Cardiac muscle cell (in vitro differentiated cells and primary cell): Measurements from ENCODE around the gene MCM9. TPM values are rescaled to one million over a fixed set of nuclear protein-coding genes. Genes with fewer than 3 reads are reported as not detected.

Experiments used
- DNase-seq, 2 donors: peaks; one replicate each; pipeline versions ENCODE4 v3.0.0 to v3.0.0-alpha.2; 2010 to 2017; ENCODE audit warnings: low read depth in 1 of 2, low spot score in 1 of 2
- H3K27ac ChIP-seq: fragments of 200-600 bp; sonication (generic); 2 replicates; pipeline ENCODE4 v1.5.1; 2016
- H3K27me3 ChIP-seq: fragments of 200-600 bp; sonication (generic); 2 replicates; pipeline ENCODE4 v1.6.0; 2016; ENCODE audit warnings: control low read depth
- H3K36me3 ChIP-seq: fragments of 200-600 bp; sonication (generic); 2 replicates; pipeline ENCODE4 v1.5.1; 2016; ENCODE audit warnings: control low read depth
- H3K4me1 ChIP-seq: fragments of 200-600 bp; sonication (generic); 2 replicates; pipeline ENCODE4 v1.8.1; 2017; ENCODE audit warnings: low read depth, mild to moderate bottlenecking, mixed run types
- H3K4me3 ChIP-seq: fragments of 200-600 bp; sonication (generic); 2 replicates; pipeline ENCODE4 v1.5.1; 2016; ENCODE audit warnings: mild to moderate bottlenecking
- H3K9me3 ChIP-seq: fragments of 200-600 bp; sonication (generic); 2 replicates; pipeline ENCODE4 v1.5.1; 2017; ENCODE audit warnings: low read depth, mild to moderate bottlenecking, control low read depth
- CTCF ChIP-seq: IDR thresholded peaks from 2 replicates; pipeline ENCODE4 v1.5.1; 2012; ENCODE audit warnings: low read depth, mild to moderate bottlenecking, low read length
- polyA plus RNA-seq: library from polyadenylated mRNA; unstranded; fragments of >200 nt; fragmentation: Nextera tagmentation; extraction: Ambion mirVana; gene quantifications from 2 replicates; pipeline ENCODE4 v1.2.1, GENCODE V29; 2016
- total RNA-seq: library from RNA; depleted of rRNA; stranded (reverse); fragments of >200 nt; gene quantifications from 2 replicates; pipeline ENCODE4 v1.2.3, GENCODE V29; 2016

The MCM9 gene
- total and polyA plus RNA-seq, 2 experiments from 2014 or later, result 7.0 to 10.1 TPM

- H3K4me1 ChIP-seq, result peaks cover 1% of the 10 kb centered on the region
- no peak for TF ChIP-seq CTCF
- no peaks in the 10 kb centered on the region for H3K27me3 ChIP-seq
- no peaks in the 10 kb centered on the region for H3K36me3 ChIP-seq
- no peaks in the 10 kb centered on the region for H3K9me3 ChIP-seq
- no peak overlapping the region for H3K27ac ChIP-seq
- no peak for DNase-seq
- no peak overlapping the region for H3K4me3 ChIP-seq
Observed at GRCh38 chr6:118859517-118860064, 75.4 kb downstream of the MCM9 start.

GRCh38 chr6:118856301-118856700 lies 78.7 kb downstream of the MCM9 start:
- Histone ChIP-seq H3K27me3 (no peaks in the 10 kb centered on the region), H3K9me3 (no peaks in the 10 kb centered on the region), H3K4me3 (no peak overlapping the region), H3K27ac (no peak overlapping the region), H3K36me3 (no peaks in the 10 kb centered on the region), H3K4me1 (no peaks in the 10 kb centered on the region)
- no peak for TF ChIP-seq CTCF
- no peak for DNase-seq

GRCh38 chr6:118853408-118853807 lies 81.6 kb downstream of the MCM9 start:
- Histone ChIP-seq H3K36me3 (no peaks in the 10 kb centered on the region), H3K9me3 (no peaks in the 10 kb centered on the region), H3K27me3 (no peaks in the 10 kb centered on the region), H3K27ac (no peak overlapping the region), H3K4me3 (no peak overlapping the region), H3K4me1 (no peaks in the 10 kb centered on the region)
- no peak for TF ChIP-seq CTCF
- DNase-seq, result no peak

- Histone ChIP-seq H3K4me3 (no peak overlapping the region), H3K27me3 (no peaks in the 10 kb centered on the region), H3K9me3 (no peaks in the 10 kb centered on the region), H3K4me1 (no peaks in the 10 kb centered on the region), H3K27ac (no peak overlapping the region), H3K36me3 (no peaks in the 10 kb centered on the region)
- no peak for TF ChIP-seq CTCF
- DNase-seq, result no peak
Observed at GRCh38 chr6:118844915-118845314, 90.0 kb downstream of the MCM9 start.

GRCh38 chr6:118843685-118844390 lies 91.1 kb downstream of the MCM9 start:
- DNase-seq, result peak in 1 of 2 donors; percentile 20
- Histone ChIP-seq H3K4me3 (no peak overlapping the region), H3K4me1 (no peaks in the 10 kb centered on the region), H3K9me3 (no peaks in the 10 kb centered on the region), H3K27me3 (no peaks in the 10 kb centered on the region), H3K36me3 (no peaks in the 10 kb centered on the region), H3K27ac (no peak overlapping the region)
- no peak for TF ChIP-seq CTCF
